Measurements from ENCODE around the gene RBM17. TPM values are rescaled to one million over a fixed set of nuclear protein-coding genes. Genes with fewer than 3 reads are reported as not detected.
"Not testable (repeated sequence)": the region's sequence is repeated elsewhere in the genome, so short reads cannot be mapped to it uniquely, and the experiment has no call there.

Gene RBM17
- total RNA-seq, 2 donors from 2014 or later: 54.5 to 57.0 TPM

GRCh38 chr10:6124666-6125065, 35.8 kb downstream of the RBM17 start:
- no peak for DNase-seq
- Histone ChIP-seq H3K36me3 (replicated peaks in 1 of 2; ENCODE audit: insufficient read depth in 1 of 2, low read depth in 2 of 2) (no peaks in the 10 kb centered on the region), H3K27me3 (no peaks in the 10 kb centered on the region), H3K27ac (no peak overlapping the region), H3K9me3 (no peaks in the 10 kb centered on the region), H3K4me3 (no peak overlapping the region), H3K4me1 (peaks cover 12% of the 10 kb centered on the region)
- ATAC-seq: no peak
- TF ChIP-seq CTCF (IDR thresholded peaks at IDR 0.05) (no peak), POLR2A (IDR thresholded peaks at IDR 0.05) (no peak)
- 46 to 61% methylated on average over 9 of the region's 9 CpGs for WGBS, 2 donors
- intact Hi-C loops (cut with DNase I): no loop called here

- ATAC-seq; H3K4me1 ChIP-seq; H3K9me3 ChIP-seq; H3K27ac ChIP-seq; H3K36me3 ChIP-seq (replicated peaks in 1 of 2; ENCODE audit: insufficient read depth in 1 of 2, low read depth in 2 of 2); H3K27me3 ChIP-seq; DNase-seq; H3K4me3 ChIP-seq; intact Hi-C loops (cut with DNase I): not testable (repeated sequence)
These were observed 38.6 kb downstream of the RBM17 start for GRCh38 chr10:6127461-6127860.

DNA sequence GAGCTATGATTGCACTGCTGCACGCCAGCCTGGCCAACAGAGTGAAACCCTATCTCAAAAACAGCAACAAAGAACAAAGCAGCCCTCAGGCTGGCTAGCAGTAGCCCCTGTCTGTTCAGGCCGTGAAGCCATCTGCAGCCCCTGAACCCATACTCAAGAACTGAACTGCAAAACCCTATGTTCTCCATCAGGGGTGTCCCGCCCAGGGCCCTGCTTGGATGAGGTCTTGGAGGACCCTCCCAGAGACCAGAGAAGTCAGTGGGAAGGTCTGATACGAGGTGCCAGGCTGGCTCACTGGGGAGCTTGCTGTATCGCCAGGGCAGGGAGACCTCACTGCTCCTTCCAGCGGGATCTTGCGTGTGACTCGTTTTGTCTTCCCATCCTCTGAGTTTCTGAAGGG, 39.3 kb downstream of the RBM17 start:
- Histone ChIP-seq H3K27me3 (no peaks in the 10 kb centered on the region), H3K4me3 (no peak overlapping the region), H3K36me3 (replicated peaks in 1 of 2; ENCODE audit: insufficient read depth in 1 of 2, low read depth in 2 of 2) (no peaks in the 10 kb centered on the region), H3K9me3 (no peaks in the 10 kb centered on the region), H3K27ac (no peak overlapping the region), H3K4me1 (peaks cover 6% of the 10 kb centered on the region)
- WGBS, 2 donors: 79 to 80% methylated on average over 6 of the region's 8 CpGs
- no peak for DNase-seq
- intact Hi-C loops (cut with DNase I): no loop called here
- ATAC-seq: no peak
- TF ChIP-seq CTCF (IDR thresholded peaks at IDR 0.05) (no peak), POLR2A (IDR thresholded peaks at IDR 0.05) (no peak)

- H3K4me3 ChIP-seq: no peak overlapping the region
- peaks cover 6% of the 10 kb centered on the region for H3K4me1 ChIP-seq
- H3K27ac ChIP-seq: no peak overlapping the region
- H3K36me3 ChIP-seq (replicated peaks in 1 of 2; ENCODE audit: insufficient read depth in 1 of 2, low read depth in 2 of 2): no peaks in the 10 kb centered on the region
- no peak for ATAC-seq
- intact Hi-C loops (cut with DNase I): no loop called here
- peak in 1 of 4 donors; percentile 39 for DNase-seq
- TF ChIP-seq CTCF (IDR thresholded peaks at IDR 0.05) (no peak), POLR2A (IDR thresholded peaks at IDR 0.05) (no peak)
- H3K9me3 ChIP-seq: no peaks in the 10 kb centered on the region
- 26 to 32% methylated on average over 11 to 15 of the region's 15 CpGs for WGBS, 2 donors
- no peaks in the 10 kb centered on the region for H3K27me3 ChIP-seq
These were observed 39.9 kb downstream of the RBM17 start for GRCh38 chr10:6128591-6129251.

DNA sequence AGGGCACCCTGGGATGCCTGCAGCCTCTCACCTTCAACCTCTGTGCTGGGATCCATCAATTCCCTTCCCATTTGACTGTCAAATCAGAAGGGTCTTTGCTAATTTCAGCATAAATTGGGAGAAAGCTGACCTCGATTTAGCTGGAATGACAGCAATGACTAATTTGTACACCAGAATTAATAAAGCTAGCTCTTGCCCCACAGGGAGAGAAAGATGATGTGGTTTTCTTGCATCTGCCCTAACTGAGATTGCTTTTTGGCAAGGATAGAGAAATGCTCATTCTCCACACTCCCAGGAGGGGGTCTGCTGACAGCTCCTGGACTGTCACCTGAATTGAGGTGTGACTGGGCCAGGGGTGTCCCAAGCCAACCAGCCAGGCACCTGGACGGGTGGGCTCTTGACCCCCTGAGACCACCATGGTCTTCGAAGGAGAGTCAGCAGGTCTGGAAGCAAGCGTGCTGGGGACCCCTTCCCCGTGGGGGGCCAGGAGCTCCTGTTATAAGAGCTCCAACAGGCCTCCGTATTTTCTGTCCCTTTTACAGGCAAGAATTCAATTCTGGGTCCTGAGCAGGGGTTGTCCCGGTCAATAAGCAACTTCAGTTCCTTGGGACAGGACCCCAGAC, 42.1 kb downstream of the RBM17 start:
- intact Hi-C loops (cut with DNase I): no loop called here
- 61 to 66% methylated on average over 3 to 7 of the region's 7 CpGs for WGBS, 2 donors
- Histone ChIP-seq H3K4me1 (peaks cover 6% of the 10 kb centered on the region), H3K27me3 (no peaks in the 10 kb centered on the region), H3K36me3 (replicated peaks in 1 of 2; ENCODE audit: insufficient read depth in 1 of 2, low read depth in 2 of 2) (no peaks in the 10 kb centered on the region), H3K27ac (no peak overlapping the region), H3K9me3 (no peaks in the 10 kb centered on the region), H3K4me3 (no peak overlapping the region)
- no peak for ATAC-seq
- no peak for DNase-seq
- TF ChIP-seq POLR2A (IDR thresholded peaks at IDR 0.05): no peak
- TF ChIP-seq CTCF (IDR thresholded peaks at IDR 0.05): no peak
